GM06990 (cell line): Measurements from ENCODE around the gene PDE1C.

Experiments
- DNase-seq: peaks from one replicate; pipeline ENCODE4 v3.0.0-alpha.2; 2011; ENCODE audit not compliant: insufficient read length; ENCODE audit errors: extremely low read depth
- H3K27me3 ChIP-seq: replicated peaks from 2 replicates; pipeline ENCODE4 v1.6.0; 2011; ENCODE audit warnings: low read length; ENCODE audit not compliant: control insufficient read depth, insufficient read depth
- H3K36me3 ChIP-seq: 2 replicates; pipeline ENCODE4 v1.5.1; 2011; ENCODE audit warnings: low read length; ENCODE audit not compliant: control insufficient read depth, insufficient read depth
- H3K4me3 ChIP-seq: replicated peaks from 2 replicates; pipeline ENCODE4 v1.5.1; 2011; ENCODE audit warnings: low read depth, mild to moderate bottlenecking, control low read depth, low read length
- TF ChIP-seq, protein P1 (sequence below): IDR thresholded peaks from 2 replicates; pipeline ENCODE4 v1.5.1; 2011; ENCODE audit warnings: low read length, control low read depth, mild to moderate bottlenecking, inconsistent platforms; ENCODE audit not compliant: insufficient read depth, poor library complexity, severe bottlenecking

Gene PDE1C

GRCh38 chr7:31707089-31707488 lies 363.1 kb downstream of the PDE1C start:
- Histone ChIP-seq H3K4me3 (no peak overlapping the region), H3K27me3 (no peaks in the 10 kb centered on the region; the same call in none of the 2 replicates), H3K36me3 (no peaks in the 10 kb centered on the region)
- no peak for DNase-seq
- TF ChIP-seq, protein P1, sequence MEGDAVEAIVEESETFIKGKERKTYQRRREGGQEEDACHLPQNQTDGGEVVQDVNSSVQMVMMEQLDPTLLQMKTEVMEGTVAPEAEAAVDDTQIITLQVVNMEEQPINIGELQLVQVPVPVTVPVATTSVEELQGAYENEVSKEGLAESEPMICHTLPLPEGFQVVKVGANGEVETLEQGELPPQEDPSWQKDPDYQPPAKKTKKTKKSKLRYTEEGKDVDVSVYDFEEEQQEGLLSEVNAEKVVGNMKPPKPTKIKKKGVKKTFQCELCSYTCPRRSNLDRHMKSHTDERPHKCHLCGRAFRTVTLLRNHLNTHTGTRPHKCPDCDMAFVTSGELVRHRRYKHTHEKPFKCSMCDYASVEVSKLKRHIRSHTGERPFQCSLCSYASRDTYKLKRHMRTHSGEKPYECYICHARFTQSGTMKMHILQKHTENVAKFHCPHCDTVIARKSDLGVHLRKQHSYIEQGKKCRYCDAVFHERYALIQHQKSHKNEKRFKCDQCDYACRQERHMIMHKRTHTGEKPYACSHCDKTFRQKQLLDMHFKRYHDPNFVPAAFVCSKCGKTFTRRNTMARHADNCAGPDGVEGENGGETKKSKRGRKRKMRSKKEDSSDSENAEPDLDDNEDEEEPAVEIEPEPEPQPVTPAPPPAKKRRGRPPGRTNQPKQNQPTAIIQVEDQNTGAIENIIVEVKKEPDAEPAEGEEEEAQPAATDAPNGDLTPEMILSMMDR, result no peak

DNA sequence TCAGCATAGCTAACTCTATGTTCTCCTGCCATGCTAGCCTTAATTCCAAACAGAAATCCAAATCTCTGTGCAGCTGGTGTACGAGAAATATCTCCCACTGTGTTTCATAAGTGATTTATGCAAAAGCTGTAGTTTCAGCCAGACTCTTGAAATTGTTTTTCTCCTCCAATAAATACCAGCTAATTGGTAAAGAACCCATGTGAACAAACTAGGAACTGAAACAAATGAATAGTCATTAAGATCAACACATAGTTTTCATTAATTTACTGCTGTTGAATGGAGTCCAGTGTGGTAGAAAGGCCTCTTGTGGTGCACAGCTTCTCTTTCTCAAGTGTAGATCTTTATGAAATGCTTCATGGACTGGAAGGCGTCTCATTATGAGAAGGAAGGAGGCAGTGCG lies 364.8 kb downstream of the PDE1C start:
- TF ChIP-seq, protein P1, result no peak
- Histone ChIP-seq H3K4me3 (no peak overlapping the region), H3K27me3 (no peaks in the 10 kb centered on the region; the same call in none of the 2 replicates), H3K36me3 (no peaks in the 10 kb centered on the region)
- peak; percentile 30 for DNase-seq

- no peaks in the 10 kb centered on the region for H3K36me3 ChIP-seq
- H3K27me3 ChIP-seq, result no peaks in the 10 kb centered on the region; the same call in none of the 2 replicates
- DNase-seq, result no peak
- no peak overlapping the region for H3K4me3 ChIP-seq
- TF ChIP-seq, protein P1, result no peak
These were observed 367.9 kb downstream of the PDE1C start for GRCh38 chr7:31702354-31702753.
